ENCODE results near the gene SRSF8.

DNA sequence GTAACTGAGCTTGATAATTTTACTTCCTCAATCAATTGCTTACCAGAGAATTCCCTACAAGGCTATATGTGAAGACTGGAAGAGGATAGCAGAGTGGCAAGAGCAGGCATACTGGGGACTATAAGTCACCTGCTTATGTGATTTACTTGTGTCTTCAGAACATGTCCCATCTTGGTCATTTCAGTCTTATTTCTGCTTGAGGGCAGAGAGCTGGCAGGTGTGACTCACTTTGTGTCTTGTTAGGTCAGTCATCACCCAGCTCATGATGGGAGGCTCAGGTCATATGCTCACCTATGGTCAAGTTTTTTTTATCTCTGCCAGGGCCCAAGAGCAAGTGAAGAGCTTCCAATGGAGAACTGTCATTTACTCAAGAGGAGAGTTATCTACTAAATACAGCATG, 6.2 kb downstream of the SRSF8 start:
- TF ChIP-seq, protein P1, sequence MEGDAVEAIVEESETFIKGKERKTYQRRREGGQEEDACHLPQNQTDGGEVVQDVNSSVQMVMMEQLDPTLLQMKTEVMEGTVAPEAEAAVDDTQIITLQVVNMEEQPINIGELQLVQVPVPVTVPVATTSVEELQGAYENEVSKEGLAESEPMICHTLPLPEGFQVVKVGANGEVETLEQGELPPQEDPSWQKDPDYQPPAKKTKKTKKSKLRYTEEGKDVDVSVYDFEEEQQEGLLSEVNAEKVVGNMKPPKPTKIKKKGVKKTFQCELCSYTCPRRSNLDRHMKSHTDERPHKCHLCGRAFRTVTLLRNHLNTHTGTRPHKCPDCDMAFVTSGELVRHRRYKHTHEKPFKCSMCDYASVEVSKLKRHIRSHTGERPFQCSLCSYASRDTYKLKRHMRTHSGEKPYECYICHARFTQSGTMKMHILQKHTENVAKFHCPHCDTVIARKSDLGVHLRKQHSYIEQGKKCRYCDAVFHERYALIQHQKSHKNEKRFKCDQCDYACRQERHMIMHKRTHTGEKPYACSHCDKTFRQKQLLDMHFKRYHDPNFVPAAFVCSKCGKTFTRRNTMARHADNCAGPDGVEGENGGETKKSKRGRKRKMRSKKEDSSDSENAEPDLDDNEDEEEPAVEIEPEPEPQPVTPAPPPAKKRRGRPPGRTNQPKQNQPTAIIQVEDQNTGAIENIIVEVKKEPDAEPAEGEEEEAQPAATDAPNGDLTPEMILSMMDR (conservative IDR thresholded peaks at IDR 0.05 in 1 of 2, IDR thresholded peaks at IDR 0.05 in 1 of 2; ENCODE audit: low read depth in 1 of 2, low read length in 2 of 2) = no peak
- no peak for TF ChIP-seq EZH2 (IDR thresholded peaks at IDR 0.05; ENCODE audit: low read length, missing control alignments)
